GM21528 (cell line): ENCODE data around the gene SLC26A1.

Experiments
- ATAC-seq: cut with Tn5 transposase; IDR thresholded peaks from one replicate; pipeline ENCODE4 v1.9.1; 2021; ENCODE audit warnings: mild to moderate bottlenecking, moderate library complexity; ENCODE audit not compliant: unreplicated experiment, low FRiP score

SLC26A1 gene

DNA sequence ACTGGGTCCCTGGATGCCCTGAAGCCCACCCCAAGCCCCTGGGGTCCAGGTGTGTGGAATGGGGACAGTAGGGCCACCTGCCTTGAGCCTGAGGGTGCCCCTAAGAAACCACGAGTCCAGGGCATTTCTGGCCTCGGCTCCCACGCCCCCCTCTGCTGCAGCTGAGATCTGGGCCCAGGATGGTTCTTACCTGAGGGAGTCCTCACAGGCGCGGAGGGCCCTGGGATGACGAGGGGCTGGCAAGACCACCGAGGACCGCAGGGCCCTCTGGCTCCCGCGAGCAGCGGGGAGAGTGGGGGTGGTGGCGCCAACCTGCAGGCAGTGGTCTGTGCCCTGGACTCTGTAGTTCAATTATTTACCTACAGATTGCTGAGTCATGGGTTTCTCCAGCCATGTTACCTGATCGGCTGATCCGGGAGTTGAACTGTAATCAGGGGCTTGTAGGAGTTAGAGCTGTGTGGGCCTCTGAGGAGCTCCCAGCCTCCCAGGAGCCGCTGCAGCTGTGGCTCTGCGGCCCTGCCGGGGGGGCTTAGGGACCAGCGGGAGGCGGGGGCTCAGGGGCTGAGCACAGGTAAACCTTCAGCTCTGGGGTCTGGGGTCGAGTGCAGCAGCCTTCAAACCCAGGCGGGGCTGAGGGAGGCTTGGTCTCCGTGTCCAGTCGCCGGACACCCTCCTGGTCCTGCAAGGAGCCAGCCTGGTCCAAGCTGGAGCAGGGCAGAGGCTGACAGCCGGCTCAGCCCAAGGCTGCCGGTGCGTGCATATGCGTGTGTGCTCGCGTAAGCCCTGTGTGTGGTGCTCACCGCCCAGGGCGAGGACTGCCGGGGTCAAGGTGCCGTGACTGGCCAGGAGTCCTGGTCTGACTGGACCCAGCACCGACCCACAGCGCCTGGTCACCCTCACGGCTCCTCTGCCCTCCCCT, at the start of gene SLC26A1:
SLC26A1 (minus strand) TSS at position 294 of the 919 bp plus-strand sequence. CDS start 1,701 bp downstream, outside the sequence.
- ATAC-seq = no peak

DNA sequence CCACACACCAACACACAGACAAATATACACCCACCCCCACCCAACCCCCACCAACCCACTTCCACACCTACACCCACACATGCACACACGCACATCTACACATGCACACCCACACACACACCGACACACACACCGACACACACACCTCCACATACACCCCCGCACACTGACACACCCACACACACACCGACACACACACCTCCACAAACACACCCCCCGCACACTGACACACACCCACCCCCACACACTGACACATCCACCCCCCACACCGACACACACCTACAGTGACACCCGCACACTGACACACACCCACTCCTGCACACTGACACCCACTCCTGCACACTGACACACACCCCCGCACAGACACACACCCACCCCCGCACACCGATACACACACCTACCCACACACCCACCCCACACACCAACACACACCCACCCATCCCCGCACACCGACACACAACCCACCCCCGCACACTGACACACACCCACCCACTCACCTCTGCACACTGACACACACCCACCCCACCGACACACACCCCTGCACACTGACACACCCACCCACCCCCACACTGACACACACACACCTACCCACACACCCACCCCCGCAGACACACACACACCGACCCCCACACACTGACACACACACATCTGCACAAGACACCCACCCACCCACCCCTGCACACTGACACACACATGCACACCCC, 49.3 kb upstream of the SLC26A1 start:
- no peak for ATAC-seq

GRCh38 chr4:1041936-1042330, 48.7 kb upstream of the SLC26A1 start:
- ATAC-seq = no peak

- no peak for ATAC-seq
Measured at GRCh38 chr4:1041147-1041935, 48.1 kb upstream of the SLC26A1 start.

GRCh38 chr4:1040344-1041146, 47.3 kb upstream of the SLC26A1 start:
- ATAC-seq = no peak

DNA sequence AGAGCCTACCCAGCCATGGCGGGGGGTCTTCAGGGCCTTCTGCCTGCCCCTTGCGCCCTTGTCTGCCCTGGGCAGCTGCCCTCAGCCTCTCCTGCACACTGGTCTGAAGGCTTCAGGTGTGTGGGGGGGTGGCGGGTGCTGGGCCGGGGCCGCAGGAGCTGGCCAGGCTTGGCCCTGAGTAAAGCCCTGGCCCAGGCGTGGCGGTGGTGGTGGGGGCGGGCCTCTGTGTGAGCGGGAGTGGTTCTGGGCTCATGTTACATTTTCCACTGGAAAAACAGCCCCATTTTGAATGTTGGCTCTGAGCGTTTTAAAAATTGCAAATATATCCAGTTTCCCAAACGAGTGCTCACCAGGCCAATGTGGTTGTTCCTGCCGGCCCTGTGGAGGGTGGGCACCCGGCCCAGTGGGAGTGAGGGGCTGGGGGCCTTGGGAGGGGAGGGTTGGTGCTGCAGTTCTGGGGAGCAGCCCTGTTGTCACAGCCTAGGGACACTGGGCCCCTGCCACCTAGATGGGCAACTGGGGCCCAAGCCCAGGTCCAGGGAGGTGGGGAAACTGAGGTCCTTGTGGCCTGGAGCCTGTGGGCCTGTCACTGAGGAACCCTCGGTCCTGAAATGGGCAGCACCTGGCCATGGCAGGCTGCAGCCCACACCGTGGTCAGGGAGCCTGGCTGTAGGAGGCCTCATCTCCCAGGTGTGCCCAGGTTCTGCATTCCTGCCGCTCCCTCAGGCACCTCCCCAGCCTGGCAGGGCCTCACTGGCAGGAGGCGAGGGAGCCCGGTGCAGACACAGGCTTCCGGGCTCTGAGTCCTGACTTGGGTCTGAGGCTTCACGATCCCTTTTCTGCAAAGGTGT, 46.5 kb upstream of the SLC26A1 start:
- ATAC-seq = no peak

DNA sequence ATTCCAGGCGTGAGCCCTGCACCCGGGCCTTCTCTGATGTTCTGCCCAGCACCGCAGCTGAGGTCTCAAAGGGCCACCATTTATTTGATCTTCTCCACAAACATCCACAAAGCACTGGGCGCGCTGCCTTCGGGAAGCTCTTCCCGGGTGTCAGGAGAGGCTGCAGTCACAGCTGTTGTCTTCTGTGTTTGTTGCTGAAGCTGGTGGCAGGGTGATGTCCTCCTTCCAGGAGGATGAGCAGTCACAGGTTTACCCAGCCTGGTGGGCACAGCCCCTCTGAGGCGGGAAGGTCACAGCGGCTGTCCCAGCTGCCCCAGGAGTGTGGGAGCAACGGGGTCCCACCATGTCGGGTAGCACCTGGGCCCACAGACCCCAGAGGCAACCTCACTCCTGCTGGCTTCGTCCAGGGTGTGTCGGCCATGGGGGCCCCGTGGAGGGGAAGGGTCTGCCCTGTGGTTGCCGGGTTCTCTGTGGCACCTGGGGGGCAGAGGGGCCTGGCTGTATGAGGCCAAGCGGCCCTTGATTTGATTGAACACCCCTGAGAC, 45.8 kb upstream of the SLC26A1 start:
- no peak for ATAC-seq

DNA sequence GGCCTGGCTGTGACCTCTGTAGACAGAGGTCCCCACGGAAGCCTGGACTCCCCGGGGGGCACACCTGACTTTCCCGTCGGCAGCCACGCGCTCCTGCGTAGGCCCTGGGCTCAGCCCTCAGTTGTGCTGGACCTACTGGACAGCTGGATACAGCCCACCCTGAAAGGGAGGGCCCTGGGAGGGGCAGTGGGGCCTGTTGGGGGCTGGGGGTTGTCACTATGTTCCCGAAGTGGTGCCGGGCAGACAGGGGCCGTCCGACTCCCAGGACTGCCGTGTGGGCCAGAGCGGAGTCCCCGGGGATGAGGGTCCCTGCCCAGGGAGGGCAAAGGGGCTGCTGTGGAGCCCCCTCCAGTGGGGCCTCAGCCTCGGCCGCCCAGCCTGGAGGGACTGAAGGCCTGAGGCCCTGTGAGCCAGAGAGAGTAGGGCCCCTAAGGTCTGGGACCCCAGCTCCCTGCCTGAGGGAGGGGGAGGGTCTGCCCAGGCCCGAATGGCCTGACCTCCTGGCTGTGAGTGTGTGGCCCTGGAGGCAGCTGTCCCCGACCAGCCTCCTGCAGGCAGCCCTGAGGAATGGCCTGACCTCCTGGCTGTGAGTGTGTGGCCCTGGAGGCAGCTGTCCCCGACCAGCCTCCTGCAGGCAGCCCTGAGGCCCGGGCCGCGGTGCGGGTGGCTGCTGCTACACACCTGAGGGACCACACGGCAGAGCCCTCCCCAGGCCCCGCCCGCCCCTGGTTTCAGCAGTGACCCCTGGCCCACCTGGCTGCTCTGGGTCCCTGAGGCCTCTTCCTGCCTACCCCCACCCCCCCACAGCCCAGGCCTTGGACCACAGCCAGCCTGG, 44.0 kb upstream of the SLC26A1 start:
- no peak for ATAC-seq

DNA sequence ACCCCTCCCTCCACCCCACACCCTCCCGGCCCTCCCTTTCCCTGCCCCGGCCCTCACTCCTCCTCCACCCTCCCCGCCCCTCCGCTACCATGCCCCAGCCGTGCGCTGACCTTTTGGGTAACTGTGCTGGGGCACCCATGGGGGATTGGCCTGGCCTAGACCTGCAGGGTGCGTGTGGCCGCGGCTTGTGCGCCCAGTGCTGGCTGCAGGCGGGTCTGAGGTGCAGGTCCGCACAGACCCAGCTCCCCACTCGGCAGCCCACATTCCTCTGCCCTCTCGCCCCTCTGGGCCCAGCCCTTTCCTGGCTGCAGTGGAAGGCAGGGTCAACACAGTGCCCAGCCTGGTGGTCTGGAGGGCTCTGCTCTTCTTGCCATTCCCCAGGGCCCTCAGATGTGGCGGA, 42.9 kb upstream of the SLC26A1 start:
- ATAC-seq = no peak

GRCh38 chr4:1035510-1035909, 42.3 kb upstream of the SLC26A1 start:
- no peak for ATAC-seq

- ATAC-seq = no peak
Measured at GRCh38 chr4:1033840-1034551, 40.8 kb upstream of the SLC26A1 start.

GRCh38 chr4:1032861-1033260, 39.7 kb upstream of the SLC26A1 start:
- ATAC-seq = no peak

DNA sequence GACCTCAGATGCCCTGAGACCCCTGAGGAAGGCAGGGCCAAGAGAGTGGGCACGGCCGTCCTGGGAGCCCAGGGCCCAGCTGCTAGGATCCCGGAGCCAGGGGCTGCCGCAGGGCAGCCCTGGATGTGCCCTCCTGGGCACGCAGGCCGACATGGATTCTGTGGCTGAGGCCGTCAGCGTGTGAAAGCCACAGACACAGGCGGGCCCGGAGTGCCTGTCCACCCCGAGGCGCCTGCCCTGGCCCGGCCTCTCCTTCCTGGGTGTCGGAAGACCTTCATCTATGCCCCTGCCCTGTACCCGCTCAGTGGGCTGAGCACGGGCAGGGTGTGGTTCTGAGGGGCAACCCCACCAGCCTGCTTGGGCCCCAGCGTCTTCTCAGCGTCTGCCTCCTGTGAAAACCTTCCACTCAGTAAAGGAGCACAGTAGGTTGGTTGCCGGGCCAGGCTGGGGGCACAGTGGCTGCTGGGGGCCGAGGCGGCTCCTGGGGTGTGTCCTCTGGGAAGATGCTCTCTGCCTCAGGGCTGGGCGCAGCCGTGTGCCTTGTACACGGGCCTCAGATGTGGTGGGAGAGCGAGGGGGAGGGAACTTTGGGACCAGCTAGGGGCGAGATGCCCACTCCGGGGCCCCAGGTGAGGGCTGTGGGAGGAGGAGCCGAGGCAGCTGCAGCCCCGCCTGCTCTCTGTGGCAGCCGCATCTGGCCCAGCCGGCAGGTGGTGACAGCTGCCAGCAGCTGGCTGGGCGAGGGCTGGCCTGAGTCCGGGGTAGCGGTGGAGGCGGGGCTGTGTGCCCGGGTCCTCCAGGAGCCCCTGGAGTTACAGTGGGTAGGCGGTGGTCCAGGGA, 39.0 kb upstream of the SLC26A1 start:
- ATAC-seq = no peak

GRCh38 chr4:1031346-1031745, 38.1 kb upstream of the SLC26A1 start:
- ATAC-seq = no peak

DNA sequence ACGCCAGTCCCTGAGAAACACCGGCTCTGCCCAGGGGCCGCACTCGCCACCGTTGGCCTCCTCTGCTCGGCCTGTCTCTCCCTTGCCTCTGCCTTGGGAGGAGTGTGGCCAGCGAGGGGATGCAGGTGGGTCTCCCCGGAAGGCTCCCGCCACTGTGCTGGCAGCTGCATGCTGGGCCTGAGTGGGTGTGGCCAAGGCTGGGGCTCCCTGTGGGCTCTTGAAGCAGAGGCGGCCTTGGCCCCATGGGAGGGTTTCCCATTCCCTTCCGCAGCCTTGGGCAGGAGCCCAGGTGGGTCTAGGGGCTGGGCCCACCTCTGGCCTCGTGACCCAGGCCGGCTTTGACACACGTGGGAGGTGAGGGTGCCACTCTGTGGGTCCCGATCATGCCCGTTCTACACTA, 37.4 kb upstream of the SLC26A1 start:
- no peak for ATAC-seq

GRCh38 chr4:1030031-1030430, 36.8 kb upstream of the SLC26A1 start:
- ATAC-seq = no peak

- ATAC-seq = no peak
Measured at GRCh38 chr4:1029529-1029928, 36.3 kb upstream of the SLC26A1 start.
